ENCODE measurements around the gene DEDD.
A peak's percentile ranks its signal among the peaks of the same experiment; 100 is the strongest.

DNA sequence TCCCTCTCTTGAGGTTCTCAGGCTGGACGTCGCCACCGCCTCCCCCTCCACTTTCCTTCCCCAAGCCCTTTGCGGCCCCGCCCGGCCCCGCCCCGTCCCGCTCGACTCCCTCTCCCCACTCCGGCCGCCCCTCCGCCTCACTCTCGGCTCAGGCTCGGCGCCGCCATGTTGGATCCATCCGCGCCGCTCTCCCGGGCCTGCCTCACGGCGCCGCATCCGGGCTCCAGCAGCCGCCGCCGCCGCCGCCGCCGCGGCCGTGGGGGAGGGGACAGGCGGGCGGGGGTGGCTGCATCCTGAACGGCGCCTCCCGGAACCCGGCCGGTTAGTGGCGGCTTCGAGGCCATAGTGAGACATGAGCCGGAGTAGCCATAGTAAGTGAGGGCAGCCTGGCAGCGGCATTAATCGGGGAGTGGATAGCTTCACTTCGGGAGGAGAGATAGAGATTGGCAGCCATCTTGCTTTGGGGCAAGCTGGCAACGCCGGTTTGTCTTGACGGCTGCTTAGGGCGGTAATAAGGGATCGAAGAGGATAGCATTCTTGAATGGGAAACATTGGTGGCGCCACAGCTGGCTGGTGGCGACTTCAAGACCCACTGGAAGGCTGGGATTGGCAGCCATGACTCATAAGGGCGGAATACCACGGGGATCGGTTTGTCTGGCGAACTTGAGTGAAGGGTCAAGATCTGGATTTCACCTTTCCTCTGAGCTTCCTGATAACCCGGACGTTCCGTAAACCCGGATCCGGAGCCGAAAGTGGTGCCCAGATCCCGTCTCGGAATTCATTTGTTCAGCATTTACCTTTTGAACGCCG, at the start of gene DEDD:
- TF ChIP-seq MYC (IDR thresholded peaks at IDR 0.05; ENCODE audit: low read depth, low read length) = peak; percentile 11; the same call in 1 of the 2 replicates
- TF ChIP-seq, protein P1, sequence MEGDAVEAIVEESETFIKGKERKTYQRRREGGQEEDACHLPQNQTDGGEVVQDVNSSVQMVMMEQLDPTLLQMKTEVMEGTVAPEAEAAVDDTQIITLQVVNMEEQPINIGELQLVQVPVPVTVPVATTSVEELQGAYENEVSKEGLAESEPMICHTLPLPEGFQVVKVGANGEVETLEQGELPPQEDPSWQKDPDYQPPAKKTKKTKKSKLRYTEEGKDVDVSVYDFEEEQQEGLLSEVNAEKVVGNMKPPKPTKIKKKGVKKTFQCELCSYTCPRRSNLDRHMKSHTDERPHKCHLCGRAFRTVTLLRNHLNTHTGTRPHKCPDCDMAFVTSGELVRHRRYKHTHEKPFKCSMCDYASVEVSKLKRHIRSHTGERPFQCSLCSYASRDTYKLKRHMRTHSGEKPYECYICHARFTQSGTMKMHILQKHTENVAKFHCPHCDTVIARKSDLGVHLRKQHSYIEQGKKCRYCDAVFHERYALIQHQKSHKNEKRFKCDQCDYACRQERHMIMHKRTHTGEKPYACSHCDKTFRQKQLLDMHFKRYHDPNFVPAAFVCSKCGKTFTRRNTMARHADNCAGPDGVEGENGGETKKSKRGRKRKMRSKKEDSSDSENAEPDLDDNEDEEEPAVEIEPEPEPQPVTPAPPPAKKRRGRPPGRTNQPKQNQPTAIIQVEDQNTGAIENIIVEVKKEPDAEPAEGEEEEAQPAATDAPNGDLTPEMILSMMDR (IDR thresholded peaks at IDR 0.05; ENCODE audit: low read depth, low read length) = no peak
- TF ChIP-seq, protein P2, sequence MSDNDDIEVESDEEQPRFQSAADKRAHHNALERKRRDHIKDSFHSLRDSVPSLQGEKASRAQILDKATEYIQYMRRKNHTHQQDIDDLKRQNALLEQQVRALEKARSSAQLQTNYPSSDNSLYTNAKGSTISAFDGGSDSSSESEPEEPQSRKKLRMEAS (IDR thresholded peaks at IDR 0.05; ENCODE audit: low read depth, low read length) = peak; percentile 52; the same call in 1 of the 2 replicates
- peak; percentile 34 for TF ChIP-seq POLR2A (IDR thresholded peaks at IDR 0.05; ENCODE audit: extremely low read depth, insufficient read length)

All from NB4 (cell line).